PC-9 (cell line): ENCODE measurements around the gene PABPC1L. TPM values are rescaled to one million over a fixed set of nuclear protein-coding genes. Genes with fewer than 3 reads are reported as not detected.
A peak's percentile ranks its signal among the peaks of the same experiment; 100 is the strongest.

Experiments used
- BruUV-seq: library from RNA; stranded (reverse); fragments of 400-500 nt; replicated peaks from 2 replicates; lab custom pipeline; 2021; lab: Mats Ljungman, UMichigan
- CTCF ChIA-PET: fragments of 300-600 bp; sonication (Branson Sonifier 250); formaldehyde crosslinking; loops from one replicate; lab custom pipeline; 2022; ENCODE audit warnings: antibody characterized with exemption; lab: Charles Lee
- POLR2A ChIA-PET: fragments of 300-600 bp; sonication (Branson Sonifier 250); formaldehyde crosslinking; loops from one replicate; lab custom pipeline; 2022; ENCODE audit warnings: antibody characterized with exemption; ENCODE audit not compliant: unreplicated experiment; lab: Charles Lee
- DNase-seq, 2 experiments: peaks; one replicate each; pipeline versions ENCODE4 v3.0.0 to v3.0.0-alpha.2; 2015 to 2022; ENCODE audit warnings: mixed read lengths in 1 of 2
- H2AFZ ChIP-seq: fragments of 200-600 bp; sonication (generic); 2 replicates; pipeline ENCODE4 v1.8.1; 2017; ENCODE audit warnings: antibody characterized with exemption
- H3F3A ChIP-seq: fragments of 200-600 bp; sonication (generic); 2 replicates; pipeline ENCODE4 v1.8.1; 2017; ENCODE audit warnings: antibody characterized with exemption, mild to moderate bottlenecking, low read depth; ENCODE audit not compliant: insufficient read depth
- H3K27ac ChIP-seq: fragments of 200-600 bp; sonication (generic); 2 replicates; pipeline ENCODE4 v1.6.1; 2016; ENCODE audit warnings: mixed run types
- H3K27me3 ChIP-seq: fragments of 200-600 bp; sonication (generic); 2 replicates; pipeline ENCODE4 v1.6.1; 2016; ENCODE audit warnings: low read depth, mixed run types; ENCODE audit not compliant: insufficient read depth
- H3K36me3 ChIP-seq: fragments of 200-600 bp; sonication (generic); 2 replicates; pipeline ENCODE4 v1.6.1; 2016; ENCODE audit warnings: low read depth, mixed run types
- H3K4me1 ChIP-seq: fragments of 200-600 bp; sonication (generic); replicated peaks from 2 replicates; pipeline ENCODE4 v1.6.1; 2016; ENCODE audit warnings: mixed run types; ENCODE audit not compliant: insufficient read depth
- H3K4me2 ChIP-seq: fragments of 200-600 bp; sonication (generic); 2 replicates; pipeline ENCODE4 v1.6.1; 2017; ENCODE audit warnings: mixed run types
- H3K4me3 ChIP-seq: fragments of 200-600 bp; sonication (generic); 2 replicates; pipeline ENCODE4 v1.6.1; 2016; ENCODE audit warnings: mixed run types
- H3K79me2 ChIP-seq: fragments of 200-600 bp; sonication (generic); 2 replicates; pipeline ENCODE4 v1.6.1; 2017; ENCODE audit warnings: low read depth, mixed run types
- H3K9me2 ChIP-seq: fragments of 200-600 bp; sonication (generic); 2 replicates; pipeline ENCODE4 v1.8.1; 2017; ENCODE audit warnings: mild to moderate bottlenecking; ENCODE audit not compliant: insufficient read depth
- H3K9me3 ChIP-seq: fragments of 200-600 bp; sonication (generic); 2 replicates; pipeline ENCODE4 v1.8.1; 2016; ENCODE audit warnings: low read depth; ENCODE audit not compliant: insufficient read depth
- H4K20me1 ChIP-seq: fragments of 200-600 bp; sonication (generic); 2 replicates; pipeline ENCODE4 v1.8.1; 2017; ENCODE audit not compliant: insufficient read depth
- EZH2 ChIP-seq: fragments of 200-600 bp; sonication (generic); IDR thresholded peaks from 2 replicates; pipeline ENCODE4 v1.8.0; 2017; ENCODE audit warnings: antibody characterized with exemption, low read depth
- intact Hi-C: fragments of 100-400 bp; cut with micrococcal nuclease; formaldehyde crosslinking; loops from one replicate; pipeline ENCODE4 v1.10.0; 2022; ENCODE audit not compliant: unreplicated experiment
- total RNA-seq: library from RNA; stranded (reverse); gene quantifications from 2 replicates; pipeline ENCODE4 v1.2.3, GENCODE V29; 2021
- TF ChIP-seq, protein P1 (sequence below): fragments of 200-600 bp; sonication (generic); conservative IDR thresholded peaks from 2 replicates; pipeline ENCODE4 v1.6.1; 2017; ENCODE audit warnings: mixed run types, antibody characterized with exemption, mild to moderate bottlenecking, moderate library complexity

Gene PABPC1L
- total RNA-seq, 1 experiment from 2014 or later, result 132 TPM

DNA sequence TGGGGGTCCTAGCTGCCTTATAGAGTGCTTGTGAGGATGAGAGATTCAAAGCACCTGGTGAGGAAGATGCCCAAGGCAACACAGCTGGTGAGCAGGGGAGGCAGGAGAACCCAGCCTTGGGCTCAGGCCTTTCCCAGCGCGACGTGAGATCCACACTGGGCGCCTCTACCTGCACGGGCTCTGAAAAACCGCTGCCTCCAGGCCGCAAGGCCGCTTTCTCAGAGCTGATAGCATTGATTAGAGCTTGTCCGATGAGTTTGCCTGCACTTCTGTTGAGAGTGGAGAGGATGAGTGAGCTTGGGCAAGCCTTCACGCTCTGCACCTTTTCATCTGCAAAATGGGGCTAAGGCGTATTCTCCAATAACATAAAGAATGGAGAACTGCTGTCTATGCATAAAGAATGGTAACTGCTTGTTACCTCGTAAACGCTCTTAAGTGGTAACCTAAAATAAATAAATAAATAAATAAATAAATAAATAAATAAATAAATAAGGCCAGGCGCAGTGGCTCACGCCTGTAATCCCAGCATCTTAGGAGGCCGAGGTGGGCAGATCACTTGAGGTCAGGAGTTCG, 916 bp downstream of the PABPC1L start:
- BruUV-seq, result TSS peak; percentile 70
- Histone ChIP-seq H4K20me1 (peaks cover 13% of the 10 kb centered on the region; the same call in 1 of the 2 replicates), H3F3A (peaks cover 38% of the 10 kb centered on the region), H3K4me1 (peaks cover 4% of the 10 kb centered on the region; the same call in 1 of the 2 replicates), H3K4me2 (peak overlapping the region; percentile 90), H3K9me2 (no peaks in the 10 kb centered on the region), H3K79me2 (peaks cover 19% of the 10 kb centered on the region), H3K9me3 (no peaks in the 10 kb centered on the region), H3K4me3 (peak overlapping the region; percentile 69), H2AFZ (peak overlapping the region; percentile 86), H3K27ac (peak overlapping the region; percentile 80), H3K27me3 (no peaks in the 10 kb centered on the region), H3K36me3 (peaks cover 23% of the 10 kb centered on the region)
- CTCF ChIA-PET, result interaction anchor here (0.5 to 1.6 kb wide), 5 partner anchors 100 to 499 kb away, joined by 3 to 5 read pairs (median 4); no protein-coding TSS in a partner anchor
- POLR2A ChIA-PET, result interaction anchor here (0.5 kb wide), 1 partner anchor 280 kb away, joined by 3 read pairs; no protein-coding TSS in a partner anchor
- TF ChIP-seq EZH2, result no peak
- TF ChIP-seq, protein P1, sequence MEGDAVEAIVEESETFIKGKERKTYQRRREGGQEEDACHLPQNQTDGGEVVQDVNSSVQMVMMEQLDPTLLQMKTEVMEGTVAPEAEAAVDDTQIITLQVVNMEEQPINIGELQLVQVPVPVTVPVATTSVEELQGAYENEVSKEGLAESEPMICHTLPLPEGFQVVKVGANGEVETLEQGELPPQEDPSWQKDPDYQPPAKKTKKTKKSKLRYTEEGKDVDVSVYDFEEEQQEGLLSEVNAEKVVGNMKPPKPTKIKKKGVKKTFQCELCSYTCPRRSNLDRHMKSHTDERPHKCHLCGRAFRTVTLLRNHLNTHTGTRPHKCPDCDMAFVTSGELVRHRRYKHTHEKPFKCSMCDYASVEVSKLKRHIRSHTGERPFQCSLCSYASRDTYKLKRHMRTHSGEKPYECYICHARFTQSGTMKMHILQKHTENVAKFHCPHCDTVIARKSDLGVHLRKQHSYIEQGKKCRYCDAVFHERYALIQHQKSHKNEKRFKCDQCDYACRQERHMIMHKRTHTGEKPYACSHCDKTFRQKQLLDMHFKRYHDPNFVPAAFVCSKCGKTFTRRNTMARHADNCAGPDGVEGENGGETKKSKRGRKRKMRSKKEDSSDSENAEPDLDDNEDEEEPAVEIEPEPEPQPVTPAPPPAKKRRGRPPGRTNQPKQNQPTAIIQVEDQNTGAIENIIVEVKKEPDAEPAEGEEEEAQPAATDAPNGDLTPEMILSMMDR, result no peak
- intact Hi-C loops, result loop anchor here (1.0 to 5.0 kb wide), 4 partner anchors 50 to 382 kb away; partner anchors contain the start of gene TOMM34
- peak in 1 of 2 experiments; percentile 41 for DNase-seq

DNA sequence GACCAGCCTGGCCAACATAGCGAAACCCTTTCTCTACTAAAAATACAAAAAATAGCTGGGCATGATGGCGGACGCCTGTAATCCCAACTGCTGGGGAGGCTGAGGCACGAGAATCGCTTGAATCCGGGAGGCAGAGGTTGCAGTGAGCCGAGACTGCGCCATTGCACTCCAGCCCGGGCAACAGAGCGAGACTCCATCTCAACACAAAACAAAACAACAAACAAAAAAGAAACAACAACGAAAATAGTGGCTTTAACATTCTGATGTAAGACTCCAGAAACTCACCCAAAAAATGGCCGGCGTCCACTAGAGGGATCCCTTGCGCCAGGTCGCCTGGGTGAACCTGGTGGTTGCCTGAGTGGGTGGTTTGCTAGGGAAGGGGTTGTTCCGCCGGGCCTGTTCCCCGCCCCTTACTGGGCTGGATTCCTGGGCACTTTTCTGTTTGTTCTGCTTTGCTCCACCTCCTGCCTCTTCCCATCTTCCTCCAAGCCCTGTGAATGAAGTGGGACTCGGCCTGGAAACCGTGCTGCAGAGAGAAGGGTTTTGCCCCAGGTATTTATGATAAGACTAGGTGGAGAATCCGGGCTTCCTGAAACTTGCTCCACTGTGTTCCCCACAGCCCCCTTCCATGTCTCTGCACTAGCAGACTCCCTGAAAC, 1.5 kb downstream of the PABPC1L start:
- peaks cover 4% of the 10 kb centered on the region; the same call in 1 of the 2 replicates for H3K4me1 ChIP-seq
- BruUV-seq, result no TSS peak
- peak overlapping the region; percentile 90 for H3K4me2 ChIP-seq
- no peak for TF ChIP-seq EZH2
- TF ChIP-seq, protein P1, result peak; percentile 79
- intact Hi-C loops, result loop anchor here (1.0 to 5.0 kb wide), 4 partner anchors 49 to 381 kb away; partner anchors contain the start of gene TOMM34
- peak overlapping the region; percentile 69 for H3K4me3 ChIP-seq
- DNase-seq, result peak; percentile 83 to 92
- H3K27me3 ChIP-seq, result no peaks in the 10 kb centered on the region
- peak overlapping the region; percentile 80 for H3K27ac ChIP-seq
- POLR2A ChIA-PET, result interaction anchor here (0.5 to 0.6 kb wide), 6 partner anchors 21 to 1461 kb away, joined by 3 to 6 read pairs (median 4); no protein-coding TSS in a partner anchor
- peaks cover 13% of the 10 kb centered on the region; the same call in 1 of the 2 replicates for H4K20me1 ChIP-seq
- peaks cover 19% of the 10 kb centered on the region for H3K79me2 ChIP-seq
- CTCF ChIA-PET, result interaction anchor here (0.6 to 1.6 kb wide), 7 partner anchors 56 to 499 kb away, joined by 3 to 4 read pairs (median 3); no protein-coding TSS in a partner anchor
- H3F3A ChIP-seq, result peaks cover 32% of the 10 kb centered on the region
- H2AFZ ChIP-seq, result peak overlapping the region; percentile 86
- peaks cover 22% of the 10 kb centered on the region for H3K36me3 ChIP-seq
- H3K9me3 ChIP-seq, result no peaks in the 10 kb centered on the region
- no peaks in the 10 kb centered on the region for H3K9me2 ChIP-seq

DNA sequence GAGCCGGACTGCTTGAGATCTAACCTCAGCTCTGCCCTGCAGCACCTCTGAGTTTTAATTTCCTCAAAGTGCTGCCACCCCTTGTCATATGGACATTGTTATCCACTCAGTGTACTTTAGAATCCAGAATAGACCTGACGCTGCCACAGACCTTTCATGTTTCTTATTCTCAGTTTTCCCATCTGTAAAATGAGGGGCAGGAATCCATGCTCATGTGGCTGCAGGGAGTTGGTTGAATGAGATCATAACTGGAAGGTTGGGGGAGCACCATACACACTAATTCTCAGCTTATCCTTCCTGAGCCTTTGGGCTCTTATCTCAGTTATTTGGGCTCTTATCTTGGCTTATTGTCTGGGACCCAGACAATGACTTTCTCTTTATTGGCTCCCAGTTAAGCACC, 2.3 kb downstream of the PABPC1L start:
- ChIA-PET POLR2A (no interaction called here), CTCF (no interaction called here)
- H2AFZ ChIP-seq, result no peak overlapping the region

More for the DNA sequence above, 2.3 kb downstream of the PABPC1L start:
- H3K4me3 ChIP-seq, result no peak overlapping the region
- peak overlapping the region; percentile 90 for H3K4me2 ChIP-seq
- H3K4me1 ChIP-seq, result peaks cover 4% of the 10 kb centered on the region; the same call in 1 of the 2 replicates
- peaks cover 22% of the 10 kb centered on the region for H3K36me3 ChIP-seq
- intact Hi-C loops, result loop anchor here (5.0 kb wide), 2 partner anchors 185 to 380 kb away; no protein-coding TSS in a partner anchor
- no peak for DNase-seq
- peaks cover 8% of the 10 kb centered on the region; the same call in 1 of the 2 replicates for H4K20me1 ChIP-seq
- no peak overlapping the region for H3K27ac ChIP-seq
- H3K27me3 ChIP-seq, result no peaks in the 10 kb centered on the region
- peaks cover 19% of the 10 kb centered on the region for H3K79me2 ChIP-seq
- H3K9me3 ChIP-seq, result no peaks in the 10 kb centered on the region
- BruUV-seq, result no TSS peak
- H3F3A ChIP-seq, result peaks cover 25% of the 10 kb centered on the region
- TF ChIP-seq, protein P1, result no peak
- TF ChIP-seq EZH2, result no peak
- no peaks in the 10 kb centered on the region for H3K9me2 ChIP-seq
